ENCODE measurements around the gene DRAXIN. TPM values are rescaled to one million over a fixed set of nuclear protein-coding genes. Genes with fewer than 3 reads are reported as not detected.

Gene DRAXIN
- total RNA-seq, 1 donor from 2014 or later, result 0.05 TPM

DNA sequence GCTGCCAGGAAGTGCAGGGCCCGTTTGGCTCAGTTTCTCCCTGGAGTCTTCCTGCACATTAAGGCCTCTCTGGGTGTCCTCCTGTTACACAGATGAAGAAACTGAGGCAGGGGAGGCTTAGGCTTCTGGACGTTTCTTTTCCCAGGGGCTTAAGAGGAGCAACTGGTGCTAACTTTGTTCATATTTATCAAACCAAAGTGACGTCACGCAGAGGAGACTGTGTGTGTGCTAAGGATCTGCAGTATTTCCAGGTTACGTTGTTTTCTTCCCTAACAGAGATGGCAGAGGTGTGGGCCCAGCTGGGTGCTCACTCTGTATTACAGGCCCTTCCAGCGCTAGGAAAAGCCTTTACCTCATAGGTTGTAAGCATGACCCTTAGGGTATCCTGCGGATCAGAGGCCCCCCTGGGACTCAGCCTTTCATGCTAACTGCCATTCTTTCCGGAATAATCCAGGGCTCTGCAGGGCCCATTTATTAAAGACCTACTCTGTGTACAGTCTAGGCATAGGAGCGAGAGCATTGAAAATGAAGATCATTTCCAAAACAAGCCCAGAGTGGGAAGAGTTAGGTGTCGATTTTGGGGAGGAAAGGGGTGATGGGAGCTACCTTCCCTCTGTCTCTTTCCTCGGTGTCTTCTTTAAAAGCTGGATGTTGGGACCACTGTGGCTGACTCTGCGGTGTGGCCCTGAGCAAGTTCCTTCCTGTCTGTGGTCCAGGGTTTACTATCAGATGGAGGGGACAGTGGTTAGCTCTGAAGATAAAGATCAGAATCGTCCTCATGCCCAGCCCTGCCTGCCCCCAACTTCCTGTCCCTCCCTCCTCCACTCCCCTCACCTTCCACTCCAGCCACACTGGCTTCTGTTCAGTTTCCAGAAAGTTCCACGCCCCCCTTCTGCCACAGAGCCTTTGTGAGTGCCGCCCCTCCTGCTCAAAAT is 49.0 kb downstream of the DRAXIN start:
- H3K27ac ChIP-seq (replicated peaks), result no peak overlapping the region
- no peak for DNase-seq
- H3K4me3 ChIP-seq, result no peak overlapping the region
- intact Hi-C loops (cut with micrococcal nuclease), result no loop called here
- peaks cover 3% of the 10 kb centered on the region for H3K36me3 ChIP-seq
- no peaks in the 10 kb centered on the region for H3K27me3 ChIP-seq (ENCODE audit: low read depth)
- no peaks in the 10 kb centered on the region for H3K9me3 ChIP-seq (replicated peaks)
- H3K4me1 ChIP-seq, result peaks cover 36% of the 10 kb centered on the region
- TF ChIP-seq, protein P1, sequence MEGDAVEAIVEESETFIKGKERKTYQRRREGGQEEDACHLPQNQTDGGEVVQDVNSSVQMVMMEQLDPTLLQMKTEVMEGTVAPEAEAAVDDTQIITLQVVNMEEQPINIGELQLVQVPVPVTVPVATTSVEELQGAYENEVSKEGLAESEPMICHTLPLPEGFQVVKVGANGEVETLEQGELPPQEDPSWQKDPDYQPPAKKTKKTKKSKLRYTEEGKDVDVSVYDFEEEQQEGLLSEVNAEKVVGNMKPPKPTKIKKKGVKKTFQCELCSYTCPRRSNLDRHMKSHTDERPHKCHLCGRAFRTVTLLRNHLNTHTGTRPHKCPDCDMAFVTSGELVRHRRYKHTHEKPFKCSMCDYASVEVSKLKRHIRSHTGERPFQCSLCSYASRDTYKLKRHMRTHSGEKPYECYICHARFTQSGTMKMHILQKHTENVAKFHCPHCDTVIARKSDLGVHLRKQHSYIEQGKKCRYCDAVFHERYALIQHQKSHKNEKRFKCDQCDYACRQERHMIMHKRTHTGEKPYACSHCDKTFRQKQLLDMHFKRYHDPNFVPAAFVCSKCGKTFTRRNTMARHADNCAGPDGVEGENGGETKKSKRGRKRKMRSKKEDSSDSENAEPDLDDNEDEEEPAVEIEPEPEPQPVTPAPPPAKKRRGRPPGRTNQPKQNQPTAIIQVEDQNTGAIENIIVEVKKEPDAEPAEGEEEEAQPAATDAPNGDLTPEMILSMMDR (IDR thresholded peaks at IDR 0.05; ENCODE audit: borderline replicate concordance), result no peak

DNA sequence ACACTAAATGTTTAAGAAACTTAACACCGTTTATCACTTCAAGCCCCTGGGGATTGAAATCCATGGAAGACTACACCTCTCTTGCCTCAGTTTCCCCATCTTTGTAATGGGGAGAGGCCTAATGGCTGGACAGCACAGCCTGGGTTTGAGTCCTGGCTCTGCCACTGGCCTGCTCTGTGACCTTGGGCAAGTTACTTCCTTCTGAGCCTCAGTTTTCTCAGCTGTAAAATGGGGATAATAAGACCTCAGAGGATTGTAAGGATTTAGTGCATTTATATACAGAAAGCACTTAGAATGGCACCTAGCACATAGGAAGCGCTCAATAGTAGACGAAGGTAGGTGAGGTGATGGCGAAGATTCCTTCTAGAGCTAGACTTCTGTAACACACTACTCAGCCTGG is 50.0 kb downstream of the DRAXIN start:
- no peak overlapping the region for H3K27ac ChIP-seq (replicated peaks)
- H3K4me1 ChIP-seq, result peaks cover 33% of the 10 kb centered on the region
- intact Hi-C loops (cut with micrococcal nuclease), result no loop called here
- no peaks in the 10 kb centered on the region for H3K27me3 ChIP-seq (ENCODE audit: low read depth)
- DNase-seq, result no peak
- TF ChIP-seq, protein P1 (IDR thresholded peaks at IDR 0.05; ENCODE audit: borderline replicate concordance), result no peak
- no peaks in the 10 kb centered on the region for H3K9me3 ChIP-seq (replicated peaks)
- H3K36me3 ChIP-seq, result peaks cover 13% of the 10 kb centered on the region
- H3K4me3 ChIP-seq, result no peak overlapping the region

DNA sequence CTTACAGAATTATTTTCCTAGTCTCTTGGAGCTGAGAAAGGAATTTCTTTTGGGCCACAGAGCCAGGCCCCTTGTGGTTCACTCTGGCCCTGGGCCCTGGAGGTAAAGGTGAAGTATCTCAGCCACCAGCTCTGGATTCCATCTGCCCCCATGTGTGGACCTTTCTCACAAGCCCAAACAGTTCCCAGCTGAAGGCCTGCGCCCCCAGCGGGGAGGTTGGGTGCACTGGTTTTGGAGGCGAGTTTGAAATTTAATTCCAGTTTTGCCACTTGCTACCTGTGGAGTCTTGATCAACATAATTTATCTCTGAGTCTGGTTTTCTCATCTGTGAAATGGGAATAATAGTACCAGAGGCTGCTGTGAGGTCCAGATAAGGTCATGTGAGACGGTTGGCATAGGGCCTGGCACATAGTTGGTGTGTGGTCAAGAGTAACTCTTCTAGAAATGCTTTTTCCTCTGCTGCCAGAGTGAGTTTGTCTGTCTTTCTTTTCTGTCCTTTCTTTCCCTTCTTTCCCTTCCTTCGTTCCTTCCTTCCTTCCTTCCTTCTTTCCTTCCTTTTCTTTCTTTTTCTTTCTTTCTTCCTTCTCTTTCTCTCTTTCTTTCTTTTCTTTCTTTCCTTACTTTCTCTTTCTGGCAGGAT is 50.5 kb downstream of the DRAXIN start:
- peaks cover 14% of the 10 kb centered on the region for H3K36me3 ChIP-seq
- TF ChIP-seq, protein P1 (IDR thresholded peaks at IDR 0.05; ENCODE audit: borderline replicate concordance), result no peak
- intact Hi-C loops (cut with micrococcal nuclease), result no loop called here
- no peaks in the 10 kb centered on the region for H3K9me3 ChIP-seq (replicated peaks)
- no peaks in the 10 kb centered on the region for H3K27me3 ChIP-seq (ENCODE audit: low read depth)
- peaks cover 33% of the 10 kb centered on the region for H3K4me1 ChIP-seq
- no peak overlapping the region for H3K27ac ChIP-seq (replicated peaks)
- DNase-seq, result no peak
- H3K4me3 ChIP-seq, result no peak overlapping the region

DNA sequence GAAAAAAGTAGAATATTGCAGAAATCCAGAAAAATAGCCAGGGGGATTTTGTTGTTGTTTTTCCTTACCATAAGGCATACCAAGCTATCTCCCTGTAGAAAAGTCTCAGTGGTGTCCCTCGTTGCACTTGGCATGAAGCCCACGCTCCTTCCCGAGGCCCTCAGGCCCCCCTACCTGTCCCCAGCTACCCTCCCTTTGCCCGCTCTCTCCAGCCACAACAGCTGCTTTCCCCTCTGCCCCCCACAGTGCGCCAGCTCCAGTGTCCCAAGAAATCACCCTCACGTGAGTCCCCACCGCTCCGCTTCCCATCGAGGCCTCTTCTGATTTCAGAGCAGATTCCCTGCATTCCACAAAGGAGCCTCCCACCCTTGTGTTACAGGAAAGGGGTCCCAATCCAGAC is 52.8 kb downstream of the DRAXIN start:
- Histone ChIP-seq H3K9me3 (replicated peaks) (no peaks in the 10 kb centered on the region), H3K36me3 (peaks cover 21% of the 10 kb centered on the region), H3K27ac (replicated peaks) (no peak overlapping the region), H3K27me3 (ENCODE audit: low read depth) (no peaks in the 10 kb centered on the region), H3K4me3 (no peak overlapping the region), H3K4me1 (peaks cover 31% of the 10 kb centered on the region)
- TF ChIP-seq, protein P1 (IDR thresholded peaks at IDR 0.05; ENCODE audit: borderline replicate concordance), result no peak
- DNase-seq, result no peak
- intact Hi-C loops (cut with micrococcal nuclease), result no loop called here

DNA sequence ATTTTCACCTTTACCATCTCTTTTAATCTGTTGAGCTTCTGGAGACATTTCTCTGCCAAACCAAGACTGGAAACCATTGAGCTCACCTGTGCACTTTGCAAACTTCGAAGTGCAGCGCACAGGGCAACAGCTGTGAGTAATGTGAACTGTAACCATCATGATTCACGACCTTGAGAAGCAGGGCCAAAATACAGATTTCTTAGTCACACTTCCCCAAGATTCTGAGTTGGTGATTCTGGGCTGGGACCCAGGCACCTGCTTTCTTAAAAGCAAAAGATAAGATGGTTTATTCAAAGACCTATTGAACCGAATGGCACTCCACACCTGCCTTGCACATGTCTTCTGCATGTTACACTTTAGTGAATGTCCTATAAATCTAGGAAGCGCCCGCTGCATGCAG is 54.6 kb downstream of the DRAXIN start:
- TF ChIP-seq, protein P1 (IDR thresholded peaks at IDR 0.05; ENCODE audit: borderline replicate concordance), result no peak
- Histone ChIP-seq H3K4me3 (no peak overlapping the region), H3K4me1 (peaks cover 20% of the 10 kb centered on the region), H3K27me3 (ENCODE audit: low read depth) (no peaks in the 10 kb centered on the region), H3K9me3 (replicated peaks) (no peaks in the 10 kb centered on the region), H3K27ac (replicated peaks) (peak overlapping the region; percentile 76), H3K36me3 (peaks cover 35% of the 10 kb centered on the region)
- intact Hi-C loops (cut with micrococcal nuclease), result no loop called here
- no peak for DNase-seq
